Brain microvascular endothelial cell (primary cell): ENCODE measurements around the gene FUT2.

Source experiments
- DNase-seq: peaks from one replicate; pipeline ENCODE4 v3.0.0-alpha.2; 2020
- H3K27ac ChIP-seq: fragments of 250-450 bp; sonication (Bioruptor Pico); 2 replicates; pipeline ENCODE4 v1.5.1; 2020; ENCODE audit warnings: mild to moderate bottlenecking, moderate library complexity
- H3K27me3 ChIP-seq: fragments of 250-450 bp; sonication (Bioruptor Pico); replicated peaks from 2 replicates; pipeline ENCODE4 v1.5.1; 2020; ENCODE audit warnings: mild to moderate bottlenecking
- H3K36me3 ChIP-seq: fragments of 250-450 bp; sonication (Bioruptor Pico); replicated peaks from 2 replicates; pipeline ENCODE4 v1.5.1; 2020; ENCODE audit warnings: mild to moderate bottlenecking
- H3K4me3 ChIP-seq: 2 replicates; pipeline ENCODE4 v1.5.1; 2011; ENCODE audit warnings: low read depth, mild to moderate bottlenecking, control low read depth, low read length, moderate library complexity
- CTCF ChIP-seq: IDR thresholded peaks from 2 replicates; pipeline ENCODE4 v1.5.1; 2011; ENCODE audit warnings: low read depth, mild to moderate bottlenecking, moderate library complexity, low read length, control low read depth, inconsistent platforms; ENCODE audit errors: missing control alignments
- in situ Hi-C: cut with HindIII; loops from 2 replicates; pipeline ENCODE4 v1.10.0; 2017; ENCODE audit warnings: low sequenced_read_pairs, low pct_ligation_motif_present

The FUT2 gene

GRCh38 chr19:48668761-48669160 lies 27.0 kb upstream of the FUT2 start:
- no peak for DNase-seq
- in situ Hi-C loops: no loop called here
- Histone ChIP-seq H3K36me3 (no peaks in the 10 kb centered on the region), H3K27me3 (no peaks in the 10 kb centered on the region), H3K27ac (no peak overlapping the region), H3K4me3 (no peak overlapping the region)
- TF ChIP-seq CTCF: no peak

- H3K27ac ChIP-seq: no peak overlapping the region
- TF ChIP-seq CTCF: no peak
- H3K27me3 ChIP-seq: no peaks in the 10 kb centered on the region
- H3K4me3 ChIP-seq: no peak overlapping the region
- in situ Hi-C loops: no loop called here
- H3K36me3 ChIP-seq: no peaks in the 10 kb centered on the region
- no peak for DNase-seq
Observed at GRCh38 chr19:48669903-48670668, 25.7 kb upstream of the FUT2 start.

- Histone ChIP-seq H3K27me3 (no peaks in the 10 kb centered on the region), H3K27ac (no peak overlapping the region), H3K4me3 (no peak overlapping the region), H3K36me3 (no peaks in the 10 kb centered on the region)
- TF ChIP-seq CTCF: no peak
- no peak for DNase-seq
- in situ Hi-C loops: no loop called here
Observed at GRCh38 chr19:48670699-48671445, 24.9 kb upstream of the FUT2 start.

GRCh38 chr19:48671446-48671995 lies 24.2 kb upstream of the FUT2 start:
- Histone ChIP-seq H3K36me3 (no peaks in the 10 kb centered on the region), H3K27ac (no peak overlapping the region), H3K4me3 (no peak overlapping the region), H3K27me3 (no peaks in the 10 kb centered on the region)
- in situ Hi-C loops: no loop called here
- no peak for TF ChIP-seq CTCF
- no peak for DNase-seq

GRCh38 chr19:48672994-48673393 lies 22.8 kb upstream of the FUT2 start, which contains the start of gene NTN5:
Gene NTN5 (minus strand): TSS chr19:48673017. CDS start chr19:48670986, 2,031 bp downstream.
- H3K27me3 ChIP-seq: no peaks in the 10 kb centered on the region
- no peak for TF ChIP-seq CTCF

More at GRCh38 chr19:48672994-48673393, 22.8 kb upstream of the FUT2 start, which contains the start of gene NTN5:
- no peak within 1 kb of the TSS for H3K27ac ChIP-seq
- in situ Hi-C loops: no loop called here
- H3K36me3 ChIP-seq: no peaks in the 10 kb centered on the region
- H3K4me3 ChIP-seq: no peak within 1 kb of the TSS
- no peak for DNase-seq
